Measurements from ENCODE around the gene B3GNT3.

Gene B3GNT3

GRCh38 chr19:17841810-17842662 is 47.1 kb downstream of the B3GNT3 start:
- TF ChIP-seq TAF1 (IDR thresholded peaks at IDR 0.05; ENCODE audit: borderline replicate concordance, low read depth, low read length), result no peak
- TF ChIP-seq POLR2A (IDR thresholded peaks at IDR 0.05; ENCODE audit: low read depth, low read length), result no peak
- TF ChIP-seq POLR2AphosphoS5 (IDR thresholded peaks at IDR 0.05; ENCODE audit: low read depth, low read length), result no peak
- DNase-seq (ENCODE audit: insufficient read length), result no peak
- FAIRE-seq, result no peak

- DNase-seq (ENCODE audit: insufficient read length) (no peak), FAIRE-seq (no peak)
- TF ChIP-seq TAF1 (IDR thresholded peaks at IDR 0.05; ENCODE audit: borderline replicate concordance, low read depth, low read length), result no peak
- TF ChIP-seq POLR2AphosphoS5 (IDR thresholded peaks at IDR 0.05; ENCODE audit: low read depth, low read length), result no peak
- no peak for TF ChIP-seq POLR2A (IDR thresholded peaks at IDR 0.05; ENCODE audit: low read depth, low read length)
Observed at GRCh38 chr19:17842663-17843291, 47.8 kb downstream of the B3GNT3 start.

GRCh38 chr19:17843292-17843827 is 48.4 kb downstream of the B3GNT3 start:
- no peak for FAIRE-seq
- no peak for TF ChIP-seq POLR2AphosphoS5 (IDR thresholded peaks at IDR 0.05; ENCODE audit: low read depth, low read length)
- TF ChIP-seq TAF1 (IDR thresholded peaks at IDR 0.05; ENCODE audit: borderline replicate concordance, low read depth, low read length), result no peak
- no peak for TF ChIP-seq POLR2A (IDR thresholded peaks at IDR 0.05; ENCODE audit: low read depth, low read length)

GRCh38 chr19:17843908-17844490 is 49.1 kb downstream of the B3GNT3 start:
- no peak for DNase-seq (ENCODE audit: insufficient read length)
- TF ChIP-seq POLR2AphosphoS5 (IDR thresholded peaks at IDR 0.05; ENCODE audit: low read depth, low read length) (no peak), TAF1 (IDR thresholded peaks at IDR 0.05; ENCODE audit: borderline replicate concordance, low read depth, low read length) (no peak), POLR2A (IDR thresholded peaks at IDR 0.05; ENCODE audit: low read depth, low read length) (no peak)
- no peak for FAIRE-seq

More at GRCh38 chr19:17843292-17843827, 48.4 kb downstream of the B3GNT3 start:
- DNase-seq (ENCODE audit: insufficient read length), result no peak

- FAIRE-seq, result no peak
- no peak for DNase-seq (ENCODE audit: insufficient read length)
- TF ChIP-seq POLR2AphosphoS5 (IDR thresholded peaks at IDR 0.05; ENCODE audit: low read depth, low read length) (no peak), TAF1 (IDR thresholded peaks at IDR 0.05; ENCODE audit: borderline replicate concordance, low read depth, low read length) (no peak), POLR2A (IDR thresholded peaks at IDR 0.05; ENCODE audit: low read depth, low read length) (no peak)
Observed at GRCh38 chr19:17846146-17846545, 51.2 kb downstream of the B3GNT3 start.

- DNase-seq (ENCODE audit: insufficient read length) (peak; percentile 87), FAIRE-seq (peak; percentile 95)
- TF ChIP-seq TAF1 (IDR thresholded peaks at IDR 0.05; ENCODE audit: borderline replicate concordance, low read depth, low read length) (peak; percentile 82; the same call in 1 of the 2 replicates), POLR2AphosphoS5 (IDR thresholded peaks at IDR 0.05; ENCODE audit: low read depth, low read length) (peak; percentile 84), POLR2A (IDR thresholded peaks at IDR 0.05; ENCODE audit: low read depth, low read length) (peak; percentile 88)
Observed at GRCh38 chr19:17847538-17848366, 52.8 kb downstream of the B3GNT3 start, which contains the start of gene JAK3. Gene JAK3, minus strand, starts transcription at chr19:17847982. Its CDS starts 3,565 bp downstream, at chr19:17844417.

- no peak for TF ChIP-seq POLR2A (IDR thresholded peaks at IDR 0.05; ENCODE audit: low read depth, low read length)
- no peak for TF ChIP-seq POLR2AphosphoS5 (IDR thresholded peaks at IDR 0.05; ENCODE audit: low read depth, low read length)
- no peak for TF ChIP-seq TAF1 (IDR thresholded peaks at IDR 0.05; ENCODE audit: borderline replicate concordance, low read depth, low read length)
- no peak for FAIRE-seq
- DNase-seq (ENCODE audit: insufficient read length), result no peak
Observed at GRCh38 chr19:17848595-17849292, 53.8 kb downstream of the B3GNT3 start.

GRCh38 chr19:17854061-17854460 is 59.1 kb downstream of the B3GNT3 start:
- no peak for DNase-seq (ENCODE audit: insufficient read length)
- FAIRE-seq, result no peak
- TF ChIP-seq POLR2A (IDR thresholded peaks at IDR 0.05; ENCODE audit: low read depth, low read length) (no peak), TAF1 (IDR thresholded peaks at IDR 0.05; ENCODE audit: borderline replicate concordance, low read depth, low read length) (no peak), POLR2AphosphoS5 (IDR thresholded peaks at IDR 0.05; ENCODE audit: low read depth, low read length) (no peak)

- peak; percentile 97 for FAIRE-seq
- no peak for TF ChIP-seq TAF1 (IDR thresholded peaks at IDR 0.05; ENCODE audit: borderline replicate concordance, low read depth, low read length)
- TF ChIP-seq POLR2A (IDR thresholded peaks at IDR 0.05; ENCODE audit: low read depth, low read length), result no peak
- TF ChIP-seq POLR2AphosphoS5 (IDR thresholded peaks at IDR 0.05; ENCODE audit: low read depth, low read length), result no peak
- peak; percentile 80 for DNase-seq (ENCODE audit: insufficient read length)
Observed at GRCh38 chr19:17855280-17856152, 60.6 kb downstream of the B3GNT3 start.
